PC-3 (cell line): ENCODE measurements around the gene GRK3. TPM values are rescaled to one million over a fixed set of nuclear protein-coding genes. Genes with fewer than 3 reads are reported as not detected.

Source experiments
- ATAC-seq: fragments of 200-7000 bp; cut with Tn5 transposase; 2 replicates; pipeline ENCODE4 v1.9.1; 2020; ENCODE audit warnings: mild to moderate bottlenecking, moderate library complexity
- BruUV-seq: library from RNA; stranded (reverse); fragments of 400-500 nt; replicated peaks from 2 replicates; lab custom pipeline; 2021; lab: Mats Ljungman, UMichigan
- CTCF ChIA-PET: fragments of 300-600 bp; sonication (Branson Sonifier 250); formaldehyde crosslinking; loops from one replicate; lab custom pipeline; 2022; ENCODE audit warnings: antibody characterized with exemption; lab: Charles Lee
- POLR2A ChIA-PET: fragments of 300-600 bp; sonication (Branson Sonifier 250); formaldehyde crosslinking; loops from one replicate; lab custom pipeline; 2022; ENCODE audit warnings: antibody characterized with exemption; ENCODE audit not compliant: unreplicated experiment; lab: Charles Lee
- DNase-seq: peaks from one replicate; pipeline ENCODE4 v3.0.0-alpha.2; 2015
- H2AFZ ChIP-seq: fragments of 300-600 bp; sonication (generic); 2 replicates; pipeline ENCODE4 v1.6.0; 2016; ENCODE audit warnings: antibody characterized with exemption, low read length
- H3F3A ChIP-seq: fragments of 300-600 bp; sonication (generic); one replicate; pipeline ENCODE4 v1.6.0; 2017; ENCODE audit warnings: antibody characterized with exemption, low read length, control low read depth, mild to moderate bottlenecking; ENCODE audit not compliant: unreplicated experiment
- H3K27ac ChIP-seq: fragments of 300-600 bp; sonication (generic); 2 replicates; pipeline ENCODE4 v1.5.1; 2016; ENCODE audit warnings: mild to moderate bottlenecking, low read length
- H3K27me3 ChIP-seq: fragments of 300-600 bp; sonication (generic); 2 replicates; pipeline ENCODE4 v1.6.1; 2016; ENCODE audit warnings: low read length, mixed read lengths
- H3K36me3 ChIP-seq: fragments of 300-600 bp; sonication (generic); 2 replicates; pipeline ENCODE4 v1.6.1; 2016; ENCODE audit warnings: low read depth, mixed run types, low read length, mixed read lengths
- H3K4me1 ChIP-seq: fragments of 300-600 bp; sonication (generic); 2 replicates; pipeline ENCODE4 v1.5.1; 2016; ENCODE audit warnings: low read length; ENCODE audit not compliant: insufficient read depth
- H3K4me2 ChIP-seq: fragments of 300-600 bp; sonication (generic); 2 replicates; pipeline ENCODE4 v1.6.0; 2016; ENCODE audit warnings: low read length
- H3K4me3 ChIP-seq: fragments of 300-600 bp; sonication (generic); 2 replicates; pipeline ENCODE4 v1.5.1; 2016; ENCODE audit warnings: mild to moderate bottlenecking, low read length, mixed read lengths
- H3K79me2 ChIP-seq: fragments of 300-600 bp; sonication (generic); 2 replicates; pipeline ENCODE4 v1.6.1; 2017; ENCODE audit warnings: low read length, mixed read lengths
- H3K9ac ChIP-seq: fragments of 300-600 bp; sonication (generic); 2 replicates; pipeline ENCODE4 v1.6.0; 2016; ENCODE audit warnings: mild to moderate bottlenecking, low read length
- H3K9me2 ChIP-seq: fragments of 300-600 bp; sonication (generic); replicated peaks from 2 replicates; pipeline ENCODE4 v1.6.1; 2016; ENCODE audit warnings: mixed run types, low read length, mixed read lengths
- H3K9me3 ChIP-seq: fragments of 300-600 bp; sonication (generic); 2 replicates; pipeline ENCODE4 v1.6.1; 2016; ENCODE audit warnings: low read length, mixed read lengths
- H4K20me1 ChIP-seq: fragments of 300-600 bp; sonication (generic); 2 replicates; pipeline ENCODE4 v1.6.1; 2016; ENCODE audit warnings: low read length, mixed read lengths
- CTCF ChIP-seq: fragments of 300-600 bp; sonication (generic); conservative IDR thresholded peaks from 2 replicates; pipeline ENCODE4 v1.5.1; 2017; ENCODE audit warnings: antibody characterized with exemption, low read depth, mild to moderate bottlenecking, low read length
- EZH2 ChIP-seq: fragments of 300-600 bp; sonication (generic); IDR thresholded peaks from one replicate; pipeline ENCODE4 v1.6.1; 2017; ENCODE audit warnings: antibody characterized with exemption, mild to moderate bottlenecking, low read length; ENCODE audit not compliant: unreplicated experiment
- EZH2phosphoT487 ChIP-seq: fragments of 300-600 bp; sonication (generic); IDR thresholded peaks from 2 replicates; pipeline ENCODE4 v1.6.1; 2018; ENCODE audit warnings: mild to moderate bottlenecking, antibody characterized with exemption, low read length, borderline replicate concordance
- intact Hi-C: fragments of 100-400 bp; cut with micrococcal nuclease; formaldehyde crosslinking; loops from 2 replicates; pipeline ENCODE4 v1.9.0; 2023
- total RNA-seq: library from RNA; depleted of rRNA; stranded (reverse); fragments of >200 nt; gene quantifications from 2 replicates; pipeline ENCODE4 v1.2.3, GENCODE V29; 2014

GRK3 gene
- total RNA-seq, 1 experiment from 2014 or later = under 0.01 TPM

GRCh38 chr22:25726241-25726640, 161.8 kb downstream of the GRK3 start:
- intact Hi-C loops = no loop called here
- Histone ChIP-seq H2AFZ (no peak overlapping the region), H3K4me3 (no peak overlapping the region), H3F3A (no peaks in the 10 kb centered on the region), H4K20me1 (no peaks in the 10 kb centered on the region), H3K36me3 (no peaks in the 10 kb centered on the region), H3K9ac (no peak overlapping the region), H3K27ac (no peak overlapping the region), H3K9me2 (no peaks in the 10 kb centered on the region), H3K9me3 (no peaks in the 10 kb centered on the region), H3K4me2 (no peak overlapping the region), H3K4me1 (no peaks in the 10 kb centered on the region), H3K27me3 (peaks cover 37% of the 10 kb centered on the region), H3K79me2 (no peaks in the 10 kb centered on the region)
- TF ChIP-seq CTCF (no peak), EZH2 (no peak), EZH2phosphoT487 (no peak)
- DNase-seq (no peak), ATAC-seq (no peak)
- ChIA-PET POLR2A (no interaction called here), CTCF (interaction anchor here (0.6 kb wide), 1 partner anchor 182 kb away, joined by 3 read pairs; no protein-coding TSS in a partner anchor)
- BruUV-seq = no TSS peak

GRCh38 chr22:25728071-25728470, 163.6 kb downstream of the GRK3 start:
- BruUV-seq = no TSS peak
- no peaks in the 10 kb centered on the region for H3K79me2 ChIP-seq
- H3K9me2 ChIP-seq = no peaks in the 10 kb centered on the region
- no peaks in the 10 kb centered on the region for H3K9me3 ChIP-seq
- ATAC-seq (no peak), DNase-seq (no peak)
- H3K9ac ChIP-seq = no peak overlapping the region
- H4K20me1 ChIP-seq = no peaks in the 10 kb centered on the region
- ChIA-PET POLR2A (no interaction called here), CTCF (no interaction called here)
- no peaks in the 10 kb centered on the region for H3K4me1 ChIP-seq
- H3K27ac ChIP-seq = no peak overlapping the region
- intact Hi-C loops = no loop called here
- H3K4me2 ChIP-seq = no peak overlapping the region
- TF ChIP-seq CTCF = no peak
- TF ChIP-seq EZH2 = no peak
- no peak for TF ChIP-seq EZH2phosphoT487
- H2AFZ ChIP-seq = no peak overlapping the region
- H3K36me3 ChIP-seq = no peaks in the 10 kb centered on the region
- peaks cover 32% of the 10 kb centered on the region for H3K27me3 ChIP-seq
- H3F3A ChIP-seq = no peaks in the 10 kb centered on the region
- no peak overlapping the region for H3K4me3 ChIP-seq

GRCh38 chr22:25729016-25729995, 164.8 kb downstream of the GRK3 start:
- Histone ChIP-seq H2AFZ (no peak overlapping the region), H3K27ac (no peak overlapping the region), H3K9ac (no peak overlapping the region), H3K9me3 (no peaks in the 10 kb centered on the region), H3K79me2 (no peaks in the 10 kb centered on the region), H3K4me1 (no peaks in the 10 kb centered on the region), H3F3A (no peaks in the 10 kb centered on the region), H4K20me1 (no peaks in the 10 kb centered on the region), H3K9me2 (no peaks in the 10 kb centered on the region), H3K4me2 (no peak overlapping the region), H3K27me3 (peaks cover 30% of the 10 kb centered on the region), H3K4me3 (no peak overlapping the region), H3K36me3 (no peaks in the 10 kb centered on the region)
- POLR2A ChIA-PET = no interaction called here
- CTCF ChIA-PET = no interaction called here
- no TSS peak for BruUV-seq
- ATAC-seq (no peak), DNase-seq (no peak)
- intact Hi-C loops = no loop called here
- TF ChIP-seq EZH2 = no peak
- TF ChIP-seq CTCF = no peak
- no peak for TF ChIP-seq EZH2phosphoT487
